ENCODE data around the gene PLD2.
A peak's percentile ranks its signal among the peaks of the same experiment; 100 is the strongest.

Gene PLD2, protein sequence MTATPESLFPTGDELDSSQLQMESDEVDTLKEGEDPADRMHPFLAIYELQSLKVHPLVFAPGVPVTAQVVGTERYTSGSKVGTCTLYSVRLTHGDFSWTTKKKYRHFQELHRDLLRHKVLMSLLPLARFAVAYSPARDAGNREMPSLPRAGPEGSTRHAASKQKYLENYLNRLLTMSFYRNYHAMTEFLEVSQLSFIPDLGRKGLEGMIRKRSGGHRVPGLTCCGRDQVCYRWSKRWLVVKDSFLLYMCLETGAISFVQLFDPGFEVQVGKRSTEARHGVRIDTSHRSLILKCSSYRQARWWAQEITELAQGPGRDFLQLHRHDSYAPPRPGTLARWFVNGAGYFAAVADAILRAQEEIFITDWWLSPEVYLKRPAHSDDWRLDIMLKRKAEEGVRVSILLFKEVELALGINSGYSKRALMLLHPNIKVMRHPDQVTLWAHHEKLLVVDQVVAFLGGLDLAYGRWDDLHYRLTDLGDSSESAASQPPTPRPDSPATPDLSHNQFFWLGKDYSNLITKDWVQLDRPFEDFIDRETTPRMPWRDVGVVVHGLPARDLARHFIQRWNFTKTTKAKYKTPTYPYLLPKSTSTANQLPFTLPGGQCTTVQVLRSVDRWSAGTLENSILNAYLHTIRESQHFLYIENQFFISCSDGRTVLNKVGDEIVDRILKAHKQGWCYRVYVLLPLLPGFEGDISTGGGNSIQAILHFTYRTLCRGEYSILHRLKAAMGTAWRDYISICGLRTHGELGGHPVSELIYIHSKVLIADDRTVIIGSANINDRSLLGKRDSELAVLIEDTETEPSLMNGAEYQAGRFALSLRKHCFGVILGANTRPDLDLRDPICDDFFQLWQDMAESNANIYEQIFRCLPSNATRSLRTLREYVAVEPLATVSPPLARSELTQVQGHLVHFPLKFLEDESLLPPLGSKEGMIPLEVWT

GRCh38 chr17:4806777-4807604 lies at the start of gene PLD2:
Gene PLD2, plus strand, starts transcription at chr17:4807152. Its CDS starts 621 bp downstream, at chr17:4807773.
- DNase-seq (ENCODE audit: low read depth): peak; percentile 67

DNA sequence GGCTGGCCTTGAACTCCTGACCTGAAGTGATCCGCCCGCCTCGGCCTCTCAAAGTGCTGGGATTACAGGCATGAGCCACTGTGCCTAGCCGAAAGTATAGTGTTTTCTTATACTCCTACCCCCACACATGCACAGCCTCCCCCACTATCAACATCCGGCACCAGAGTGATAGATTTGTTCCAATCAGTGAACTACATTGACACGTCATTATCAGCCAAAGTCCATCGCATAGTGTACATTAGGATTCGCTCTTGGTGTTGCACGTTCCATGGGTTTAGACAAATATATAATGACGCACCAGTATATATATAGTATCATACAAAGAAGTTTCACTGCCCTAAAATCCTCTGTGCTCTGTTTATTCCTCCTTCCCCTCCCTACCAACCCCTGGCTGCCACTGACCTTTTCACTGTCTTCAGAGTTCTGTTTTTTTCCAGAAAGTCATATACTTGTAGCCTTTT lies 47.1 kb upstream of the PLD2 start:
- DNase-seq (ENCODE audit: low read depth): no peak

DNA sequence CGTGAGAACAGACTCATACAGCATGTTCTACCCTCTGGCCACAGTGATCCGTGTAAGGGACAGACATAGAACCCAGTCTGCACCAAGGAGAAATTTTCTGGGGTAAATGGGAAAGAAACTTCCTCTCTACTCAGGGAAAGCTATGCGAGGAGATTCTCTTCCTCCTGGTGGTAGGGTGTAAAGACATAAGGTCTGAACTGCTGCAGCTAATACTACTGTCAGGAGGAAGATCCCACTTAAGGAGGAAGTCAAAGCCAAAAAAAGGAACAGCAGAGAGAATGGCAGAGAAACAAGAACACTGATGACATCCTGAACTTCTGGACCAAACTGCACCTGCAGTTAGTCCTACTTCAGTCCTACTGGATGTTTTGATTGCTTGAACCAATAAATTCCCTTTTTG lies 42.4 kb upstream of the PLD2 start:
- no peak for DNase-seq (ENCODE audit: low read depth)

DNA sequence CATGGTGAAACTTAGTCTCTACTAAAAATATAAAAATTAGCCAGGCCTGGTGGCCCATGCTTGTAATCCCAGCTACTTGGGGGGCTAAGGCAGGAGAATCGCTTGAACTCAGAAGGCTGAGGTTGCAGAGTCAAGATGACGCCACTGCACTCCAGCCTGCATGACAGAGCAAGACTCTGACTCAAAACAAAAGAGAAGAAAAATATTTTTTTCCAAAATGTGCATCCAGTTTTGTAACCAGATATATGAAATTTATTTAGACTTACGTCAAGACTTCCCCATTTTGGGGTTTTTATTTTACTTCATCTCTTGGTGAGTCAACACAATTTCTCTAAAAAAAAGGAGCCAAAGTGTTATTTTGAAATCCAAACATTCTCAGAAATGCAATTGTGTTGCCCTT lies 40.8 kb upstream of the PLD2 start:
- no peak for DNase-seq (ENCODE audit: low read depth)

- DNase-seq (ENCODE audit: low read depth): no peak
Measured at GRCh38 chr17:4766723-4767122, 40.2 kb upstream of the PLD2 start.

- no peak for DNase-seq (ENCODE audit: low read depth)
Measured at GRCh38 chr17:4768298-4768697, 38.7 kb upstream of the PLD2 start.

DNA sequence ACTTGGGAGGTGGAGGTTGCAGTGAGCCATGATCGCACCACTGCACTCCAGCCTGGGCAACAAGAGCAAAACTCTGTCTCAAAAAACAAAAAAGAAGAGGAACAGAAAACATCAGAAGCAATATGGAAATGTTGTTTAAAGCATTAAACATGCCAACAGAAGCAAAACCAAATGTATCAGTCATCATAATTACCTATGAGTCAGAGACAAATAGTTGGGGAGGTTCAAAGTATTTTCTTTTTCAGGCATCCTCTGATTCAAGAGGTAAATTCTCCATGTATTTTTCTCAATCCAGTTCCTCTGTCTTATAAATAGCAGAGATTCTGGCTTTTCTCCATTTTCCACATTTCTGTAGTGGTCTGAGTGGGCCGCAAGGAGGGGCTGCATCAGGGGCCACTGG lies 37.3 kb upstream of the PLD2 start:
- DNase-seq (ENCODE audit: low read depth): no peak

- no peak for DNase-seq (ENCODE audit: low read depth)
Measured at GRCh38 chr17:4771519-4772234, 35.3 kb upstream of the PLD2 start, which contains the start of gene TM4SF5. Gene TM4SF5, plus strand, starts transcription at chr17:4771886. Its CDS starts 37 bp downstream, at chr17:4771923.

GRCh38 chr17:4772235-4772613 lies 34.7 kb upstream of the PLD2 start:
- DNase-seq (ENCODE audit: low read depth): no peak

GRCh38 chr17:4777969-4778760 lies 28.8 kb upstream of the PLD2 start:
- DNase-seq (ENCODE audit: low read depth): no peak

DNA sequence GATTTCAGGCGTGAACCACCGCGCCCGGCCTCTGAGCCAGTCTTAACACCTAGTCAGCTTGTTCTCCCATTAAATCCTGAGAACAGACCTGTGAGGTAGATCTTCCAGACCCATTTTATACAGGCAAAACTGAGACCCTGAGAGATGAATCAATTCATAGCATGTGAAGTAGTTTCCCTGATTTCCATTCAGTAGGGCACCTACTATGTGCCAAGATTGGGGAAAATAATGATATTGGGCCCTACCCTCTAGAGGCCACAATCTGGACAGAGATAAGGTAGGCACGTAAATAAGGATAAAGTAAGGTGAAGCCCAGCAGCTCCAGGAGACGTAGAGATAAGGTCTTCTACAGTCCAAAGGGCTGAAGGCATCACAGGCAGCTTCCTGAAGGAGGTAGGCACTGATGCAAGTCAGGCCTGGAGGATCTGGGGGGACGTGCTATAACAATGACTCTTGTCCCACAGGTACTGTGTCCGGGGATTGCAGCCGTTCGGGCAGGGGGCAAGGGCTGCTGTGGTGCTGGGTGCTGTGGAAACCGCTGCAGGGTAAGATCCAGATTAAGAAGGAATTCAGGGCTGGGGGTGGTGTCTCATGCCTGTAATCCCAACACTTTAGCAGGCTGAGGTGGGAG lies 26.5 kb upstream of the PLD2 start:
- DNase-seq (ENCODE audit: low read depth): no peak

DNA sequence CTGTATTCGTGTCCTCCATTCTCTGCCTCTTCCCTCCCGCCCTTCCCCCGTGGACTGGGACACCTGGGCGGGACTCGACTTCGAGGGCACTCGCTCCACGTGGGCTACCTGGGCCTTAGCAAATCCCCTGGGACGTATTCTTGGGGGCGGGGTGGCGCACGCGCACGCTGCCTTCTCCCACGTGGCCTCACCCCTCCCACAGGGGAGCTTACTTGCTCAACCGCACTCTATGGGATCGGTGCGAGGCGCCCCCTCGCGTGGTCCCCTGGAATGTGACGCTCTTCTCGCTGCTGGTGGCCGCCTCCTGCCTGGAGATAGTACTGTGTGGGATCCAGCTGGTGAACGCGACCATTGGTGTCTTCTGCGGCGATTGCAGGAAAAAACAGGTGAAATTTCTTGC lies 24.3 kb upstream of the PLD2 start:
- no peak for DNase-seq (ENCODE audit: low read depth)

- DNase-seq (ENCODE audit: low read depth): no peak
Measured at GRCh38 chr17:4785311-4786105, 21.4 kb upstream of the PLD2 start.

GRCh38 chr17:4786106-4786511 lies 20.8 kb upstream of the PLD2 start, which contains the start of gene VMO1:
Gene VMO1, minus strand, starts transcription at chr17:4786364. Its CDS starts 12 bp downstream, at chr17:4786352.
- DNase-seq (ENCODE audit: low read depth): no peak

DNA sequence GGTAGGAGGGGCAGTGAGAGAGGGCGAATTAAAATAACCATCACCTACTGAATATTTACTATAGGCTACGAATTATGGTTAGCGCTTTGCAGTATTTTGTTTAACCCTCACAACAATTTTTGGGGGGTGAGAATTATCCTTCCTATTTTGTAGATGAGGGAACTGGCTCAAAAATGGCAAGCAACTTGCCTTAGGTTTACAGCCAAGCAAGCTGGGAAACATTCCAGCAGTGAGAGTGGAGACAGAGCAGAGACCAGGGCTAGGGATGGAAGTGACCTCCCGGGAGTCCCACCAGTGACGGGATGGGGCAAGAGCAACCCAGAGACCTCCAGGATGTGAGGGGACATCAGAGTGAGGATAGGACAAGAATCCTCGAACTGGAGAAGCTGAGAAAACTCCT lies 20.4 kb upstream of the PLD2 start:
- no peak for DNase-seq (ENCODE audit: low read depth)

- DNase-seq (ENCODE audit: low read depth): no peak
Measured at GRCh38 chr17:4788159-4788806, 18.7 kb upstream of the PLD2 start.

- no peak for DNase-seq (ENCODE audit: low read depth)
Measured at GRCh38 chr17:4788807-4789700, 17.9 kb upstream of the PLD2 start, which contains the start of gene GLTPD2. Gene GLTPD2, plus strand, starts transcription at chr17:4788964. Its CDS starts 48 bp downstream, at chr17:4789012.

DNA sequence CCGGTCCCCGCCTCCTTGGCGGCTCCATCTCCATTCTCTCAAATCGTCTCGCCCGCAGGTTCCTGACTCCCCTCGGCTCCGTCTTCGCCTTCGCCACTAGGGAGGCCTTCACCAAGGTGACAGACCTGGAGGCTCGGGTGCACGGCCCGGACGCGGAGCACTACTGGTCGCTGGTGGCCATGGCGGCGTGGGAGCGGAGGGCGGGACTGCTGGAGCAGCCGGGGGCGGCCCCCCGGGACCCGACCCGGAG lies 17.3 kb upstream of the PLD2 start:
- DNase-seq (ENCODE audit: low read depth): no peak

Data from stimulated activated CD8-positive, alpha-beta memory T cell treated with anti-CD3 and anti-CD28 coated beads, Interleukin-15, amount 100 ng/mL, for 24 hours (primary cell).